Measurements from ENCODE around the gene C2CD2.

Gene C2CD2

GRCh38 chr21:41876928-41877652 is 76.7 kb downstream of the C2CD2 start:
- TF ChIP-seq CTCF (IDR thresholded peaks at IDR 0.05; ENCODE audit: insufficient read depth, low read depth, low read length, missing control alignments) = no peak
- DNase-seq (ENCODE audit: low read depth) = no peak
- H3K4me3 ChIP-seq (ENCODE audit: low read length) = no peak overlapping the region

GRCh38 chr21:41876396-41876795 is 77.4 kb downstream of the C2CD2 start:
- no peak for DNase-seq (ENCODE audit: low read depth)
- H3K4me3 ChIP-seq (ENCODE audit: low read length) = no peak overlapping the region
- no peak for TF ChIP-seq CTCF (IDR thresholded peaks at IDR 0.05; ENCODE audit: insufficient read depth, low read depth, low read length, missing control alignments)

- no peak overlapping the region for H3K4me3 ChIP-seq (ENCODE audit: low read length)
- TF ChIP-seq CTCF (IDR thresholded peaks at IDR 0.05; ENCODE audit: insufficient read depth, low read depth, low read length, missing control alignments) = no peak
- no peak for DNase-seq (ENCODE audit: low read depth)
Measured at GRCh38 chr21:41875086-41875485, 78.7 kb downstream of the C2CD2 start.

- no peak overlapping the region for H3K4me3 ChIP-seq (ENCODE audit: low read length)
- no peak for DNase-seq (ENCODE audit: low read depth)
- TF ChIP-seq CTCF (IDR thresholded peaks at IDR 0.05; ENCODE audit: insufficient read depth, low read depth, low read length, missing control alignments) = no peak
Measured at GRCh38 chr21:41874611-41875010, 79.2 kb downstream of the C2CD2 start.

- no peak overlapping the region for H3K4me3 ChIP-seq (ENCODE audit: low read length)
- no peak for DNase-seq (ENCODE audit: low read depth)
- no peak for TF ChIP-seq CTCF (IDR thresholded peaks at IDR 0.05; ENCODE audit: insufficient read depth, low read depth, low read length, missing control alignments)
Measured at GRCh38 chr21:41873426-41873825, 80.4 kb downstream of the C2CD2 start.

DNA sequence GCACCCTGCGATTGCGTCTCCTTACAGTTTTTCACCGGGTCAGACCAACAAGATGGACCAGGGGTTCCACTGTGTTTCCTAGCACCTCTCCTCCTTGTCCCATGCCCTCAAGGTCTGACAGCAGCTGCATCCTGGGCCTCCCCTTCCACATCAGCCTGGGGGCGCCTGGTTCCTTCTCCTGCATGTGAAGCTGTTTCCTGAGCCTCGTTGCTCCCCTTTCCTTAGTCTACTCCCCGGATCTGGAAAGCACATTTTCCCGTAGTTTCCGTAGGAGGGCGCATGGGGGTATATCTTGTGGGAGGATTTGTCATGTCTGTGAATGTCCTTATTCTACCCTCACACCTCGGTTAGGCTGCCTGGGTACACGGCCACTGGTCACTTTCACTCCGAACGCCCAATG is 80.8 kb downstream of the C2CD2 start:
- DNase-seq (ENCODE audit: low read depth) = no peak
- H3K4me3 ChIP-seq (ENCODE audit: low read length) = no peak overlapping the region

More for the DNA sequence above, 80.8 kb downstream of the C2CD2 start:
- no peak for TF ChIP-seq CTCF (IDR thresholded peaks at IDR 0.05; ENCODE audit: insufficient read depth, low read depth, low read length, missing control alignments)
